Ramos (cell line): ENCODE data around the gene CEP72.
"Not testable (repeated sequence)": the region's sequence is repeated elsewhere in the genome, so short reads cannot be mapped to it uniquely, and the experiment has no call there.

Source experiments
- in situ Hi-C: fragments of 300-500 bp; cut with MboI; formaldehyde crosslinking; loops from one replicate; pipeline ENCODE4 v1.14.3; 2022; ENCODE audit warnings: low sequenced_read_pairs; ENCODE audit not compliant: unreplicated experiment

Gene CEP72

DNA sequence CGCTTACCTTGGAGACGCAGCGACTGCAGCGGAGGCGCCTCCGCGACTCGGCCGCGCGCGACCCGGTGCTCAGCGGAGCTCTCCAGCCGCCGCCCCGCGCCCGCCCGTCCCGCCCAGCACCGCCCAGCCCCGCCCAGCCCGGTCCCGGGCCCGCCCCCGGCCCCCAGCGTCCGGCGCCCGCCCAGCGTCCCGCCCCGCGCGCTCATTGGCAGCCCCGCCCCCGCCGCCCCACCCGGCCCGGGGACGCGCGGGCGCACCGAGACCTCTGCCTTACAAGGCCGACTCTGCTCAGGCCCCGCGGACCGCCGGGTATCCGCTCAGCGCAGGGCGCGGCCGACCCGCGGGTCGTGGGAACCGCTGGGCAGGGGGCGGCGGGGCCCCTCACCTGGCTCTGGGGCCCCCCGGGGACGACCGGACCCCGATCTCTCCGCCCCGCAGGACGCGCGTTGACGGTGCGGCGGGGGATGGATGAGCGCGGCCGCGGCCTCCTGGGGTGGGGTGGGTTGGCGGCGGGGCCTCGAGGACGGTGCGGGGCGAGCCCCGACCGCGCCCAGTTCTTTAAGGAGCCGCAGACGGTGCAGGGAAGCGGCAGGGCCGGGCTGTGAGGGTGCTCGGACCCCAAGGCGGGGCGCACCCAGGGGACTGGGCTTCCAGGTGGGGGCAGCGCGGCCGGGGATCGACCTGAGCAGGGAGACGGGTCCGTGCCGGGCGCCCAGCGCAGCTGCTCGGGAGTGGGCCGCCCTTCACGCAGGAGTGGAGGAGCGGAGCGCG, 81.3 kb downstream of the CEP72 start, which contains the start of gene TPPP:
TSS of gene TPPP (minus strand) at position 82 of the 771 bp plus-strand sequence. CDS start 15,292 bp downstream, outside the sequence.
- in situ Hi-C loops: not testable (repeated sequence)

- in situ Hi-C loops: not testable (repeated sequence)
Observed at GRCh38 chr5:694042-694431, 81.9 kb downstream of the CEP72 start.

- in situ Hi-C loops: not testable (repeated sequence)
Observed at GRCh38 chr5:695475-695874, 83.3 kb downstream of the CEP72 start.

- in situ Hi-C loops: not testable (repeated sequence)
Observed at GRCh38 chr5:696191-696590, 84.1 kb downstream of the CEP72 start.

GRCh38 chr5:696753-697702, 84.9 kb downstream of the CEP72 start:
- in situ Hi-C loops: not testable (repeated sequence)
